Retina (tissue), 1 donor: ENCODE measurements around the gene COA3.
"Not testable (repeated sequence)": the region's sequence is repeated elsewhere in the genome, so short reads cannot be mapped to it uniquely, and the experiment has no call there.

ENCODE experiments used
- DNase-seq: peaks from one replicate; pipeline ENCODE4 v3.0.0-alpha.2; 2016

Gene COA3

GRCh38 chr17:42780851-42781638 lies 17.5 kb downstream of the COA3 start:
- peak; percentile 65 for DNase-seq

- peak; percentile 34 for DNase-seq
Observed at GRCh38 chr17:42779936-42780850, 18.3 kb downstream of the COA3 start, which contains the start of gene WNK4. WNK4 (plus strand) TSS chr17:42780610; CDS start chr17:42780699, 89 bp downstream.

- no peak for DNase-seq
Observed at GRCh38 chr17:42779304-42779935, 19.1 kb downstream of the COA3 start.

DNA sequence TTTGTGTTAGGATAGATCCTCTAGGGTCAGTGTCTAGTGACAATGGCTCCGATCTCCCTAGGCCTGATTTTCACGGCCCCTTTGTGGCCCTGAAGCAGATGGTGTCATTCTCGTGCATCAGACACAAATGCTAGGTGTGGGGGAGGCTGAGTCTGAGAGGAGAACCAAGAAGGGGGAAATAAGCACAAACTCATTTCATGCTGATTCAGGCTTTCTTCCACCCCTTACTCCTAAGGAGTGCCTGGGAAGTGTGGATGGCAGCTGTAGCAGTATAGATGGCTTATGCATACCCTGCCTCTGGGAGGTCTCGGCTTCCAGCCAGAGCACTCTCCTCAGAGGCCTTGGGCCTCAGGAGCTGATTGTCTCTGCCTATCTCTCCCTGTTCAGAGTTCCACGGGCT lies 19.9 kb downstream of the COA3 start:
- no peak for DNase-seq

DNA sequence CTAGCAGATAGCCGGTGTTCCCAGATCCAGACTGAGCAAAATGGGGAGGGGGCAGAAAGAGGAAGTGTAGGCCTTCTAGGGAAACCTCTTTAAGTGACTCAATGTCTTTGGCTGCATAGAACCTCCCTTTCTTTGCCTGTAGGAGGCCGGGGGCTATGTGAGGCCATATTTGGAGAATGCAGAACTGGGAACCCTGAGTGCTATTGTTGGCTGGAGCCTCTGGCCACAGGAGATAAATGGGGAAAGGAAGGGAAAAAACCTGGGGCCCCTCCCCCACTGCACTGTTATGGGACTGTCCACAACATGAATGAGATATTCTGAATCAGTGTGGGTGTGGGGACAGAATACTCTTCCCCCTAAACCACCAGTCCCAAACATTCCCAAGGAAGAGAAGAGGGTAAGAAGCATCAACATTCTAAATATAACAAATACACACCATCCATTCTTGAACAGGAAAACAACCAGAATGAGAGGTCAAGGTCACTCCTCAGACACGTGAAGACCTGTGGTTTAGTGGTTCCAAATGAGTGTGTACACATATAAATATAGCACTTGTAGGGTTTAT lies 22.9 kb downstream of the COA3 start:
- no peak for DNase-seq

- no peak for DNase-seq
Observed at GRCh38 chr17:42774066-42774745, 24.3 kb downstream of the COA3 start.

- DNase-seq = peak; percentile 95
Observed at GRCh38 chr17:42773290-42774035, 25.0 kb downstream of the COA3 start, which contains the start of gene VPS25. VPS25 (plus strand) TSS chr17:42773449; CDS start chr17:42773476, 27 bp downstream.

DNA sequence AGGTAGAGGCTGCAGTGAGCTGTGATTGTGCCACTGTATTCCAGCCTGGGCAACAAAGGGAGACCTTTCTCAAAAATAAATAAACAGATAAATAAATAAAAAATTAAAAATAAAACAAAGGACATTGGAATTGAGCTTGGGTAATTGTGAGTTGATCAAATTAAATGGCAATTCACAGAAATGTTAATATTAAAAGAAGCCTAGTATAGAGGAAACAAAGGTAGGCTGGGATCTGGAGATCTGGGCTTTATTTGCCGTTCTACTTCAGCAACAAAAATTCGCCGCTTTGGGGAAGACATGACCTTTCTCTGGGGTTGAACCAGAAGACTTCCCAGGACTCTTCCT lies 25.6 kb downstream of the COA3 start:
- no peak for DNase-seq

GRCh38 chr17:42769964-42770363 lies 28.5 kb downstream of the COA3 start:
- not testable (repeated sequence) for DNase-seq

GRCh38 chr17:42768006-42768405 lies 30.5 kb downstream of the COA3 start:
- not testable (repeated sequence) for DNase-seq

- no peak for DNase-seq
Observed at GRCh38 chr17:42767512-42767911, 31.0 kb downstream of the COA3 start.

DNA sequence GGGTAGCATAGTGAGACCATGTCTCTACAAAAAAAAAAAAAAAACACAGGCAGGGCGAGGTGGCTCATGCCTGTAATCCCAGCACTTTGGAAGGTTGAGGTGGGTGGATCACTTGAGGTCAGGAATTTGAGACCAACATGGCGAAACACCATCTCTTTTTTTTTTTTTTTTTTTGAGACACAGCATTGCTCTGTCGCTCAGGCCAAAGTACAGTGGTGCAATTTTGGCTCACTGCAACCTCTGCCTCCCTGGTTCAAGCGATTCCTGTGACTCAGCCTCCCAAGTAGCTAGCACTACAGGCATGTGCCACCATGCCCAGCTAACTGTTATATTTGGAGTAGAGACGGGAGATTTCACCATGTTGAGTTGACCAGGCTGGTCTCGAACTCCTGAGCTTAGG lies 32.4 kb downstream of the COA3 start:
- no peak for DNase-seq

GRCh38 chr17:42761638-42762037 lies 36.9 kb downstream of the COA3 start:
- DNase-seq = no peak

DNA sequence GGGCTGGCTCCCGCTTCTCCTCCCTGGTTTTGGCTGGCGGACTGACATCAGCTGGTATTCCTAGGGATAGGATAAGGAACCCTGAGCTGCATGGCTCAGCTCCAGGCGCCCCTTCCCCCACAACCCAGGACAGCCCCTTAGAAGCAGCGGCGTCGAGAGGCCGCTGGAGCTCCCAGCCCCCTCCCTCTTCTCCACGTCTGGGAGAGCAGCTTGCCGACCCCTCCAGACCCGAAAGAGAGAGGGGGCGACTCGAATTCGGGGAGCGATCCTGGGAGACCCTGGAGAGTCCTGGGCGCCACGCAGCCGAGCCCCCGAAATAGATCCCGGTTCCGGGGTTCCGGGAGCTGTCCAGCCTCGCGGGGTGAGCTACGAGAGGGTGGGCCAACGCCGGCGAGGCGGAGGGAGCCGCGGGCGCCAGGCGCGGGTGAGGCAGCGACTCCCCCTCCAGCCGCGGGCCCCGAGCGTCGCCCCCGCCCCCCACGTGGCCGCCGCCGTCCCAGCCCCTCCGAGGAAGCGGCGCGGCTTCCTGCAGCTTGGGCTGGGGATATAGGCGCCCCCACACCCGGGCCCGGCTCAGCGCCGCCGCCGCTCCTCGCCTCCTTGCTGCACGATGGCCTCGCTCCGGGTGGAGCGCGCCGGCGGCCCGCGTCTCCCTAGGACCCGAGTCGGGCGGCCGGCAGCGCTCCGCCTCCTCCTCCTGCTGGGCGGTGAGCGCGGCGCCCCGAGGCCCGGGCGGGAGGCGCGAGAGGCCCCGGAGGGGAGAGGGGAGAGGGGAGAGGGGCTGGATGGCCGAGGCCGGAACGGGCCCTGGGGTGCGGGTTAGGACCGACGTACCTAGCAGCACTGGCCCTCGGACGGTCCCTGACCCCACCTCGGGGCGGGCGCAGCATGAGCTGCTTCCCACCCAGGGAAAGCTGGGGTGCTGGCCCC lies 37.6 kb downstream of the COA3 start, which contains the start of gene RAMP2:
Gene RAMP2 (plus strand): TSS at position 576 of the 930 bp plus-strand sequence. CDS start 35 bp downstream, at position 611.
- peak; percentile 81 for DNase-seq

GRCh38 chr17:42759982-42760651 lies 38.4 kb downstream of the COA3 start:
- no peak for DNase-seq

GRCh38 chr17:42754782-42755181 lies 43.7 kb downstream of the COA3 start:
- DNase-seq = no peak

GRCh38 chr17:42751628-42752027 lies 46.9 kb downstream of the COA3 start:
- DNase-seq = no peak

- DNase-seq = no peak
Observed at GRCh38 chr17:42750739-42751344, 47.7 kb downstream of the COA3 start.
